Measurements from ENCODE around the gene AMIGO3.

Gene AMIGO3

DNA sequence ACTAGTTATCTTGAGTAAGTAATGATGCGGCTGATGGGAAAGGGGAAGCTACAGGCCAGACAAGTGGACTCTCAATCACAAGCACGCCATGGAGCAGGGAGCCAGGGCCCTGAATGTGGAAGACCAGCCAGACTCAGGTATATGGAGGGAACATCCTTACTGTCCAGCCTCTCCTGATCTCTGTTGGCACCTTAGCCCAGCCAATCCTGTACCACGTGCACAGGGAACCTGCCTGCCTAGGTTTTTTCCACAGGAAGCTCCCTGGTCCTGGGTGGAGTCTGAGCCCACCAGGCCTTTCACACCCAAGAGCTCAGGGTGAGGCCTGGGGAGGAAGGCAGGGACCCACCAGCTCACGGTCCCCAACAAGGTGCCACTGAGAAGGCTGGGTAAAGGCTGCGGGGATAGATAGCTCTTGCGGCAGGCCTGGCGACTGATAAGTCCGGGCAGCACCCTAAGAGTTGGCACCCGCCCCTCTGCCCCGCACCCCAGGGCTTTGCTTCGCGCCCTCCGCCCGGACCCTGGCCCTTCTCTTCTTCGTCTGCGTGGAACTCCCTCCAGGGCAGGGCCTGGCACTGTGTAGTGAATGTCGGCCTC is 46.3 kb downstream of the AMIGO3 start:
- no peak for DNase-seq (ENCODE audit: low read depth, low spot score)

DNA sequence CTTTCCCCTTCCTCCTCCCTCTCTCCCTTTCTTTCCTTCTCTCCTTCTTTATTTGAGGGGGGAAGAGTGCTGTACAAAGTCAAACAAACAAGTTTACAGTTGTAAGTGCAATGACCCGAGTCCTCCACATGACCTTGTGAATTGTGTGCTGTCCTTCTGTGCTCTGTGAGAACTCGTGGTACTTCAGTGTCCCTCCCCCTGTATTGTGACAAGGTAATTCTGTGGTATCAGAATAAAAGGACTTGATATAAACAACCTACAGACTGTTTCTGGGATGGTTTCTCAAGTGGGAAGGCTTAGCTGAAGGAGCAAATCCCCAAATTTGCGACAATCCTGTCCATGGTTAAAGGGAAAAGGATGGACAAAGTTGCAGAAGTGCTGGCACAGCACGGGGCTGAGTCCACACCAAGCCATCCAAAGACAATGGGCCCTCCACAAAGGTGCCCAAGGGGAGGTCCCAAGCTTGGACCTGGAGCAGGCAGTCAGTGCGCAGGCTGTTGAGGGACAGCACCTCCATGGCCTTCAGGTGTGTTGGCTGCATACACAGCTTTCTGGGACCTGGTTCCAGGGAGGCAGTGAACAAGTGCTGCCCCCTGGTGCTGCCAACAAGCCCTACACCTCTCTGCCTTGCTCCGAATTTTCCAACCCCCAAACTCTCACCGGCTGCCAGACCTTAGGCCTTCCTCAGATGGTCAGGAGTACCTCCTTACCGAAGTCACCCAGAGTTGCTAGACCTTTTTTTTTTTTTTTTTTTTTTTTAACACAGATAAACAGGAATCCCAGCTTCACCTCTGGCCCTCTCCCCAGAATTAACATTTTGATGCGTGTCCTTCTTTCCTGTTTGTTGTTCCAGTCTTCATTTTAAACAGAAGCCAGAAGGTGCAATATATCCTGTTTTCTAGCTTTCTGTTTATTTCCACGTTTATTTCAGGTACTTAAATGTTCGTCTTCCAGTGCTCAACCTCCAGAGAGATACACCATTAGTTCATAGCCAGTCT is 47.9 kb downstream of the AMIGO3 start:
- H3K27ac ChIP-seq, result no peak overlapping the region
- peak; percentile 12 for DNase-seq (ENCODE audit: low read depth, low spot score)

More for the DNA sequence above, 46.3 kb downstream of the AMIGO3 start:
- H3K27ac ChIP-seq, result peak overlapping the region; percentile 82

DNA sequence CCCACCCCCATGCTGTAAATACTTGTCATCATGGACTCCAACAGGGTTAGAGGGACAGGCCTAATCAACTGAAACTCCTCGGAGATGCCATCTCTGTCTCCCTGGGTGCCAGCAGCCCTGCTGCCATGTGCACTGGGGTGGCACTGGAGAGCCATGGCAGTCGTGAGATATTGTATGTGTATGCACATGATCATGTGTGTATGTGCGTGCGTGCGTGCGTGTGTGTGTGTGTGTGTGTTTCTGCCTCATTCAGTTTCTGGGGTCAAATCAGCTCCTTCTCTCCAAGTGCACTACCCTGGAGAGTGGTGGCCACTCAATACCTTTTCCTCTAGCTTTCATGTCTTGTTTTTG is 48.6 kb downstream of the AMIGO3 start:
- no peak overlapping the region for H3K27ac ChIP-seq
- DNase-seq (ENCODE audit: low read depth, low spot score), result no peak

DNA sequence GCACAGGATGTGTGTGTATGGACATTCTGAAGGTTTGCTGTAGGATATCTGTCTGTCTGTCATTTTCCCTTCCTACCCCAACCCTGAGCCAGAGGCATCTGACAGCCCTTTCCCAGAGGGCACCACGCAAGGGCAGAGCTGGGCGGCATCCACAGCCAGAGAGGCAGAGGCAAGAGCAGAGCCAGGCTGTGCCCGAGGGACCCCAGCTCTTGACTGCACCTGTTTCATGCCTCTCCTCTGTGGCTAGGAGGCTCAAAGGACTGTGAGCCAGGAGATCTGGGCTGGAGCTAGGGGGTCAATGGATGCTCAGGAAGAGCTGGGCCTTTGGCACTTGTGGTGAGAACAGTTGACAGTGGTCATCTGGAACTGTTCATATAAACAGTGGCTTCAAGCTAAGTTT is 50.1 kb downstream of the AMIGO3 start:
- no peak for DNase-seq (ENCODE audit: low read depth, low spot score)
- H3K27ac ChIP-seq, result no peak overlapping the region

DNA sequence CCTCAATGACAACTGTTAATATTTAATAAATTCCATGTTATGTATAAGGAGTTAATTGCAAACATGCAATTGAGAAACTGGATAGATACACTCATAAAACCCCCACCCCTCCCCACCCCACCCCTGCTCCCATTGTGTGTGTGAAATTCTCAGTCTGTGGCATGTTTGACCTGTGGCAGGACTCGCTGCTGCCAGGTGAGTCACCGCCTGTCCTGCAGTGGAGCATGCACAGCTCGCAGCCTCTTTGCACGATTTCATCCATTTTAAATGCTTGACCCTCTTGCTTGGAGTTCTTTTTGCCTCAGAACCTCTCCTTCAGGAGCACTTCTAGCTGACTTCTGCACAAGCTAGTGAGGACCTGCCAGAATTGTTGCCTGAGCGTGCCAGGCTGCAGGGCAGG is 50.6 kb downstream of the AMIGO3 start:
- DNase-seq (ENCODE audit: low read depth, low spot score), result no peak
- H3K27ac ChIP-seq, result no peak overlapping the region

DNA sequence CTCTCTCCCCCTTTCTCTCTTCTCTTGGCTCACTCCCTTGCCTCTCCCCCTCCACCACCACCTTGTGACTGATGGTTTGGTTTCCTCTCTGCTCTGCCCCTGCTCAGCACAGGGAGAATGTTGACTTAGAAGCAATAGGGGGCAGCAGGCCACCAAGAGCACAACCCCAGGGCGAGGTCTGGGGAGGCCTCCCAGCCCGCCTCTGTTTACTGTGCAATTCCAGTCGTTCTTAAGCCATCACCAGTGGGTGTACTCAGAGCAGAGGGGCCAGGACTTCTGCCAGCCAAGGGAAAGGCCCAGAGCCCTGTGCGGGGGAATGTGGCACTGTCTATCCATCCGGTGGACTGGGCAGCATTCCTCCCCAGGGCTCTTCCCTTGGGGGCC is 51.1 kb downstream of the AMIGO3 start:
- no peak overlapping the region for H3K27ac ChIP-seq
- no peak for DNase-seq (ENCODE audit: low read depth, low spot score)

DNA sequence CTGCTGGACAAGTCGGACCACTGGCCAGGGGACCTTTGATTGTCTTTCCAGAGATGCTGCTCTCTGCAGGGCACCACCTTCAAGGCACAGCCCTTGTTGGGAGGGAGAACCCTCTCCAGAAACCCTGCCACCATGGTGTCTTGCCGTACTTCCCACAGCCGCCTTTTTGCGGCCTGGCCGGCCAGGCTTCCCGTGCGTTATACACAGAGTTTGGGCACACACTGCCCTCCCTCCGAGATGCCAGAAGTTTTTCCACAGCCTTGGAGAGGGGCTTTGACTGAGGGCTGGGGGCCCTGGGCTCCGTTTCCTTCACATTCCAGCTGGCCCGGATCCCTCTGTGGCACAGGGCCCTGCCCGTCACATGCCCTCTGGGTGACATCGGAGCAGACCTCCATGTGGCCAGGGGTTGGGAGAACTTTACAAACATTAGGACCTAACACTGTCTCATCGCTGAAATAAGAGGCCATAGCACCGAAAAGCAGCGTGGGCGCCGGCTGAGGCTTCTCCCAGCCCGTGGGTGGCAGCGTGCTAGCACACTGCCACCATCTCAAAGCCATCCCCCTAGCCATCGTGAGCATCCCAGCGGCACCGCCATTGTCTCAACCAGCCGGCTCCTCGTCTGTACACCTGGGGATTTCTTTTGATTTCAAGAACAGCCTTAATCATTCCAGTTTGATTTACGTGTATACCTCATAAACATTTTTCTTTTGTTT is 51.6 kb downstream of the AMIGO3 start:
- no peak overlapping the region for H3K27ac ChIP-seq

More for the DNA sequence above, 51.6 kb downstream of the AMIGO3 start:
- no peak for DNase-seq (ENCODE audit: low read depth, low spot score)
